ENCODE measurements around the gene SLC7A11. TPM values are rescaled to one million over a fixed set of nuclear protein-coding genes. Genes with fewer than 3 reads are reported as not detected.

The SLC7A11 gene
- total and polyA plus RNA-seq, 2 donors from 2014 or later, result 0.04 to 2.6 TPM

DNA sequence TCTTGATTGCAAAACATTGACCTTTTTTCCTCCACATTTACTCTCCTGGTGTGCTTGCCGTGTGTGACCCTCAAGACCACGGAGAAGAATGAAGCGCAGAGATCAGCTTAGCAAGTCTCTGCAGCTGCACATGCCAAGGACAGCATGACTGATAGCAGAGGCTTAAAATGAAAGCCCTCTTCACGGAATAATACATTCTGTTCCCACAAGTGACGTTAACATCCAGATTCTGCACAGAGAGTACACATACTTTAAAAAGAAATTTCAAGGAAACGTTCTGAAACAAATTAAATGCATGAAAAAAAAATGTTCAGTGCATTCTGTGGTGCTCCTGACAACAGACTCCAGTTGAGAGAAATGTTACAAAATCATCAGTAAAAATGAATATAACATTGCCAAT is 60.9 kb downstream of the SLC7A11 start:
- Histone ChIP-seq H3K4me3 (ENCODE audit: low read length in 3 of 3) (no peak overlapping the region), H3K27ac (ENCODE audit: low read depth in 2 of 2, low read length in 2 of 2) (no peak overlapping the region), H3K9ac (ENCODE audit: low read length in 3 of 3) (no peak overlapping the region), H3K4me1 (ENCODE audit: control insufficient read depth in 2 of 3, insufficient read depth in 2 of 3, low read depth in 1 of 3, low read length in 3 of 3) (no peaks in the 10 kb centered on the region), H3K27me3 (ENCODE audit: control insufficient read depth, insufficient read depth, low read length) (no peaks in the 10 kb centered on the region), H3K9me3 (ENCODE audit: control insufficient read depth in 2 of 3, insufficient read depth in 1 of 3, low read length in 3 of 3) (no peaks in the 10 kb centered on the region), H3K36me3 (ENCODE audit: control insufficient read depth in 2 of 3, insufficient read depth in 3 of 3, low read length in 3 of 3) (no peaks in the 10 kb centered on the region)
- DNase-seq (peak in 1 of 5 donors; percentile 38), FAIRE-seq (no peak)
- intact Hi-C loops (cut with DNase I), result no loop called here
- TF ChIP-seq, protein P1, sequence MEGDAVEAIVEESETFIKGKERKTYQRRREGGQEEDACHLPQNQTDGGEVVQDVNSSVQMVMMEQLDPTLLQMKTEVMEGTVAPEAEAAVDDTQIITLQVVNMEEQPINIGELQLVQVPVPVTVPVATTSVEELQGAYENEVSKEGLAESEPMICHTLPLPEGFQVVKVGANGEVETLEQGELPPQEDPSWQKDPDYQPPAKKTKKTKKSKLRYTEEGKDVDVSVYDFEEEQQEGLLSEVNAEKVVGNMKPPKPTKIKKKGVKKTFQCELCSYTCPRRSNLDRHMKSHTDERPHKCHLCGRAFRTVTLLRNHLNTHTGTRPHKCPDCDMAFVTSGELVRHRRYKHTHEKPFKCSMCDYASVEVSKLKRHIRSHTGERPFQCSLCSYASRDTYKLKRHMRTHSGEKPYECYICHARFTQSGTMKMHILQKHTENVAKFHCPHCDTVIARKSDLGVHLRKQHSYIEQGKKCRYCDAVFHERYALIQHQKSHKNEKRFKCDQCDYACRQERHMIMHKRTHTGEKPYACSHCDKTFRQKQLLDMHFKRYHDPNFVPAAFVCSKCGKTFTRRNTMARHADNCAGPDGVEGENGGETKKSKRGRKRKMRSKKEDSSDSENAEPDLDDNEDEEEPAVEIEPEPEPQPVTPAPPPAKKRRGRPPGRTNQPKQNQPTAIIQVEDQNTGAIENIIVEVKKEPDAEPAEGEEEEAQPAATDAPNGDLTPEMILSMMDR (IDR thresholded peaks at IDR 0.05; ENCODE audit: borderline replicate concordance, extremely low read depth, insufficient read depth), result no peak

DNA sequence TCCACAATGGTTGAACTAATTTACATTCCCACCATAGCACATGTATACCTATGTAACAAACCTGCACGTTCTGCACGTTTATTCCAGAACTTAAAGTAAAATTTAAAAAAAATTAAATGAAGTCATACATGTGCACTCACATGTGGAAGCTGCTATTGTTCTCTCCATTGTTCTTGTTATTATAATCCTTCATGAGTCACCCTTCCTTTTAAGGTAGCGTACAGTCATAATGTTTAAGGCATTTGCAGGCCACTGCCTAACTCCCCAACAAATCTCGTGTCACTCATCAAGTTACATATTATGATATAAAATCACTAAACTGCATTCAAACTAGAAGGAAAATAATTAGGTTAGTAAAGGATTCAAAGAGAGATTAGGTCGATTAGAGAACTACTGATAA is 63.6 kb downstream of the SLC7A11 start:
- no peak for DNase-seq
- no peaks in the 10 kb centered on the region for H3K4me1 ChIP-seq (ENCODE audit: control insufficient read depth in 2 of 3, insufficient read depth in 2 of 3, low read depth in 1 of 3, low read length in 3 of 3)
- TF ChIP-seq, protein P1 (IDR thresholded peaks at IDR 0.05; ENCODE audit: borderline replicate concordance, extremely low read depth, insufficient read depth), result no peak
- H3K9me3 ChIP-seq (ENCODE audit: control insufficient read depth in 2 of 3, insufficient read depth in 1 of 3, low read length in 3 of 3), result no peaks in the 10 kb centered on the region
- H3K36me3 ChIP-seq (ENCODE audit: control insufficient read depth in 2 of 3, insufficient read depth in 3 of 3, low read length in 3 of 3), result no peaks in the 10 kb centered on the region
- H3K27me3 ChIP-seq (ENCODE audit: control insufficient read depth, insufficient read depth, low read length), result no peaks in the 10 kb centered on the region
- no peak overlapping the region for H3K4me3 ChIP-seq (ENCODE audit: low read length in 3 of 3)
- FAIRE-seq, result no peak
- H3K27ac ChIP-seq (ENCODE audit: low read depth in 2 of 2, low read length in 2 of 2), result no peak overlapping the region
- intact Hi-C loops (cut with DNase I), result no loop called here
- no peak overlapping the region for H3K9ac ChIP-seq (ENCODE audit: low read length in 3 of 3)

DNA sequence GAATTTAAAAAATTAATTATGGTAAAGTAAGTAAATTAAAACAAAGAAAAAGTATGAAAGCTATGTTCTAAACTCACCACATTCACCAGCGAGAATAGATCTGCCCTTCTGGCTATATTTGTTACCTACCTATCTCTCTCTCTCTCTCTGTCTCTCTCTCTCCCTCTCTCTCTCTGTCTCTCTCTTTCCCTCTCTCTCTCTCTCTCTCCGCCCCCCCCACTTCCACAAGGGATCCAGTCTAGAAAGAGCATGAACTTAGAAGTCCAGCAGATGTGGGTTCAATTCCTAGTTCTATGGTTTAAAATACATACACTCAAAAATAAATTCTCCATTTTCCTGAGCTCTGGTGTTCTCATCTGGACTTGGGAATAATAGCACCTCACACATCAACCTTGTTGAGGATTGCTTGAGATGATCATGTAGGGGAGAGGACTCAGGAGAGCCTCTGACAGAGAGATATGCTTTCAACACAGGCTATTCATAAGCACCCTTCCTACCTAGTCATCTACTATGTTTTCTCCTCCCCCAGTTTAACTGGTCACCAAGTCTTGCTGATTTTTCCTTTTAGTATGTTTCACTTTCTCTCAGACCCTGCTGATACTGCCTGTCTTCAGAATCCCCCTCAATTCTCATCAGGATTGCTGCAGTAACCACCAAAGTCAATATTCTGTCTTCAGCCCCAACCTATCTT is 64.7 kb downstream of the SLC7A11 start:
- Histone ChIP-seq H3K9me3 (ENCODE audit: control insufficient read depth in 2 of 3, insufficient read depth in 1 of 3, low read length in 3 of 3) (no peaks in the 10 kb centered on the region), H3K27me3 (ENCODE audit: control insufficient read depth, insufficient read depth, low read length) (no peaks in the 10 kb centered on the region), H3K27ac (ENCODE audit: low read depth in 2 of 2, low read length in 2 of 2) (no peak overlapping the region), H3K36me3 (ENCODE audit: control insufficient read depth in 2 of 3, insufficient read depth in 3 of 3, low read length in 3 of 3) (no peaks in the 10 kb centered on the region), H3K4me1 (ENCODE audit: control insufficient read depth in 2 of 3, insufficient read depth in 2 of 3, low read depth in 1 of 3, low read length in 3 of 3) (no peaks in the 10 kb centered on the region), H3K4me3 (ENCODE audit: low read length in 3 of 3) (no peak overlapping the region), H3K9ac (ENCODE audit: low read length in 3 of 3) (no peak overlapping the region)
- intact Hi-C loops (cut with DNase I), result no loop called here
- TF ChIP-seq, protein P1 (IDR thresholded peaks at IDR 0.05; ENCODE audit: borderline replicate concordance, extremely low read depth, insufficient read depth), result no peak
- no peak for DNase-seq
- FAIRE-seq, result no peak
